HL-60 (cell line): Measurements from ENCODE around the gene MALAT1.

Experiments used
- DNase-seq, 2 experiments: peaks; one replicate each; pipeline ENCODE4 v3.0.0-alpha.2; 2010 to 2020; ENCODE audit warnings: low read depth in 1 of 2, low spot score in 1 of 2
- H3K27ac ChIP-seq: fragments of 250-450 bp; sonication (Bioruptor Pico); replicated peaks from 2 replicates; pipeline ENCODE4 v1.5.1; 2020; ENCODE audit warnings: mild to moderate bottlenecking, moderate library complexity
- H3K27me3 ChIP-seq: fragments of 250-450 bp; sonication (Bioruptor Pico); 2 replicates; pipeline ENCODE4 v1.5.1; 2021; ENCODE audit warnings: mild to moderate bottlenecking, moderate library complexity; ENCODE audit not compliant: insufficient read depth, poor library complexity, severe bottlenecking
- H3K4me3 ChIP-seq: replicated peaks from 2 replicates; pipeline ENCODE4 v1.5.1; 2011; ENCODE audit warnings: mild to moderate bottlenecking, control low read depth, low read length; ENCODE audit not compliant: insufficient read depth
- CTCF ChIP-seq: IDR thresholded peaks from one replicate; pipeline ENCODE4 v1.5.1; 2011; ENCODE audit warnings: low read length, control low read depth, inconsistent platforms; ENCODE audit not compliant: insufficient read depth
- GABPA ChIP-seq: IDR thresholded peaks from 2 replicates; pipeline ENCODE4 v1.6.1; 2012; ENCODE audit warnings: low read depth
- POLR2AphosphoS5 ChIP-seq: IDR thresholded peaks from 2 replicates; pipeline ENCODE4 v1.6.1; 2012; ENCODE audit warnings: low read depth
- REST ChIP-seq: IDR thresholded peaks from 2 replicates; pipeline ENCODE4 v1.6.1; 2012; ENCODE audit warnings: low read depth; ENCODE audit not compliant: insufficient replicate concordance
- SPI1 ChIP-seq: IDR thresholded peaks from 2 replicates; pipeline ENCODE4 v1.6.1; 2012; ENCODE audit warnings: low read depth, mild to moderate bottlenecking, borderline replicate concordance

Gene MALAT1

GRCh38 chr11:65498727-65498976 is 193 bp upstream of the MALAT1 start:
- peak overlapping the region; percentile 100 for H3K27ac ChIP-seq
- no peak for DNase-seq
- TF ChIP-seq POLR2AphosphoS5, result no peak
- no peak for TF ChIP-seq REST
- TF ChIP-seq SPI1, result no peak
- no peak for TF ChIP-seq GABPA
- TF ChIP-seq CTCF, result no peak

GRCh38 chr11:65499713-65500386 is 1.0 kb downstream of the MALAT1 start:
- H3K27me3 ChIP-seq, result no peaks in the 10 kb centered on the region

More at GRCh38 chr11:65498727-65498976, 193 bp upstream of the MALAT1 start:
- H3K27me3 ChIP-seq, result no peaks in the 10 kb centered on the region
- no peak overlapping the region for H3K4me3 ChIP-seq

More at GRCh38 chr11:65499713-65500386, 1.0 kb downstream of the MALAT1 start:
- peak overlapping the region; percentile 100 for H3K27ac ChIP-seq
- DNase-seq, result peak in 1 of 2 experiments; percentile 57
- TF ChIP-seq POLR2AphosphoS5 (no peak), CTCF (no peak), GABPA (no peak), REST (peak; percentile 10), SPI1 (no peak)
- H3K4me3 ChIP-seq, result peak overlapping the region; percentile 82
